H9 (cell line): ENCODE data around the gene COA7. TPM values are rescaled to one million over a fixed set of nuclear protein-coding genes. Genes with fewer than 3 reads are reported as not detected.

Experiments
- DNase-seq: peaks from one replicate; pipeline ENCODE4 v3.0.0-alpha.2; 2017
- H2AFZ ChIP-seq: one replicate; pipeline ENCODE4 v1.6.1; 2013; ENCODE audit warnings: mild to moderate bottlenecking, low read length, control low read depth, moderate library complexity
- H2AK5ac ChIP-seq: 2 replicates; pipeline ENCODE4 v1.6.1; 2013; ENCODE audit warnings: low read length, control low read depth, mixed read lengths; ENCODE audit not compliant: insufficient read length
- H2BK120ac ChIP-seq: one replicate; pipeline ENCODE4 v1.6.1; 2013; ENCODE audit warnings: low read depth, mild to moderate bottlenecking, low read length, control low read depth, inconsistent platforms; ENCODE audit not compliant: poor library complexity, severe bottlenecking
- H2BK12ac ChIP-seq: 2 replicates; pipeline ENCODE4 v1.6.1; 2013; ENCODE audit warnings: low read length, control low read depth, mixed read lengths, low read depth; ENCODE audit not compliant: insufficient read length
- H2BK15ac ChIP-seq: 2 replicates; pipeline ENCODE4 v1.6.1; 2013; ENCODE audit warnings: low read depth, low read length, control low read depth
- H2BK20ac ChIP-seq: one replicate; pipeline ENCODE4 v1.6.1; 2013; ENCODE audit warnings: low read depth, mild to moderate bottlenecking, low read length, control low read depth, inconsistent platforms; ENCODE audit not compliant: poor library complexity, severe bottlenecking
- H2BK5ac ChIP-seq: 2 replicates; pipeline ENCODE4 v1.6.1; 2013; ENCODE audit warnings: low read length, control low read depth, mixed read lengths; ENCODE audit not compliant: insufficient read length
- H3K14ac ChIP-seq: 2 replicates; pipeline ENCODE4 v1.6.1; 2013; ENCODE audit warnings: low read length, control low read depth; ENCODE audit not compliant: insufficient read depth
- H3K18ac ChIP-seq: 2 replicates; pipeline ENCODE4 v1.6.1; 2013; ENCODE audit warnings: low read depth, mild to moderate bottlenecking, mixed read lengths, low read length, control low read depth; ENCODE audit not compliant: insufficient read length
- H3K23ac ChIP-seq: 2 replicates; pipeline ENCODE4 v1.6.1; 2013; ENCODE audit warnings: low read length, control low read depth, mixed read lengths, low read depth; ENCODE audit not compliant: insufficient read length
- H3K23me2 ChIP-seq: 2 replicates; pipeline ENCODE4 v1.6.1; 2013; ENCODE audit warnings: low read depth, mild to moderate bottlenecking, mixed read lengths, low read length, control low read depth; ENCODE audit not compliant: insufficient read length, poor library complexity, severe bottlenecking
- H3K27ac ChIP-seq: 2 replicates; pipeline ENCODE4 v1.5.1; 2013; ENCODE audit warnings: low read length, control low read depth, mixed read lengths, low read depth; ENCODE audit not compliant: insufficient read length
- H3K27me3 ChIP-seq: 2 replicates; pipeline ENCODE4 v1.6.1; 2013; ENCODE audit warnings: low read length, control low read depth, inconsistent platforms; ENCODE audit not compliant: insufficient read depth
- H3K4ac ChIP-seq: 2 replicates; pipeline ENCODE4 v1.6.1; 2013; ENCODE audit warnings: low read depth, mild to moderate bottlenecking, control low read depth, inconsistent platforms, low read length, moderate library complexity
- H3K4me1 ChIP-seq: 2 replicates; pipeline ENCODE4 v1.6.1; 2013; ENCODE audit warnings: low read length, control low read depth, inconsistent platforms; ENCODE audit not compliant: insufficient read depth
- H3K4me2 ChIP-seq: 2 replicates; pipeline ENCODE4 v1.6.1; 2013; ENCODE audit warnings: low read length, control low read depth, mixed read lengths; ENCODE audit not compliant: insufficient read length, insufficient read depth
- H3K56ac ChIP-seq: 2 replicates; pipeline ENCODE4 v1.6.1; 2013; ENCODE audit warnings: low read depth, mild to moderate bottlenecking, mixed read lengths, low read length, control low read depth; ENCODE audit not compliant: insufficient read length
- H3K79me1 ChIP-seq: 2 replicates; pipeline ENCODE4 v1.6.1; 2013; ENCODE audit warnings: low read depth, mild to moderate bottlenecking, moderate library complexity, low read length, control low read depth, inconsistent platforms; ENCODE audit not compliant: insufficient read depth, poor library complexity, severe bottlenecking
- H3K79me2 ChIP-seq: 2 replicates; pipeline ENCODE4 v1.6.1; 2013; ENCODE audit warnings: low read length, control low read depth, inconsistent platforms; ENCODE audit not compliant: insufficient read depth
- H3K9ac ChIP-seq: 2 replicates; pipeline ENCODE4 v1.6.1; 2013; ENCODE audit warnings: low read length, control low read depth, mixed read lengths; ENCODE audit not compliant: insufficient read length; ENCODE audit errors: extremely low read depth
- H3K9me3 ChIP-seq: one replicate; pipeline ENCODE4 v1.6.1; 2013; ENCODE audit warnings: low read depth, low read length, inconsistent platforms; ENCODE audit not compliant: control insufficient read depth
- H3T11ph ChIP-seq: one replicate; pipeline ENCODE4 v1.6.1; 2013; ENCODE audit warnings: mild to moderate bottlenecking, low read length, control low read depth, inconsistent platforms
- H4K20me1 ChIP-seq: one replicate; pipeline ENCODE4 v1.6.1; 2013; ENCODE audit not compliant: control insufficient read depth, insufficient read length, insufficient read depth
- H4K5ac ChIP-seq: 2 replicates; pipeline ENCODE4 v1.6.1; 2013; ENCODE audit warnings: low read depth, mild to moderate bottlenecking, mixed read lengths, low read length, control low read depth; ENCODE audit not compliant: insufficient read length
- H4K8ac ChIP-seq: replicated peaks from 2 replicates; pipeline ENCODE4 v1.6.1; 2013; ENCODE audit warnings: low read length, control low read depth, mixed read lengths, low read depth; ENCODE audit not compliant: insufficient read length
- H4K91ac ChIP-seq: 2 replicates; pipeline ENCODE4 v1.6.1; 2013; ENCODE audit warnings: low read depth, mild to moderate bottlenecking, moderate library complexity, mixed read lengths, low read length, control low read depth; ENCODE audit not compliant: insufficient read length
- H3K27ac Mint-ChIP-seq, 3 experiments: 2 replicates in 2 of 3; 3 replicates in 1 of 3; pipeline ENCODE4 v1.8.0; 2020 to 2021; ENCODE audit warnings: mixed read lengths in 3 of 3, mild to moderate bottlenecking in 1 of 3, moderate library complexity in 1 of 3
- H3K27me3 Mint-ChIP-seq: 2 replicates; pipeline ENCODE4 v1.8.0; 2021; ENCODE audit warnings: low read depth, mild to moderate bottlenecking, moderate library complexity, mixed read lengths
- H3K36me3 Mint-ChIP-seq, 3 experiments: 2 replicates in 2 of 3; 3 replicates in 1 of 3; pipeline ENCODE4 v1.8.0; 2020 to 2021; ENCODE audit warnings: low read depth in 3 of 3, mixed read lengths in 3 of 3; ENCODE audit not compliant: insufficient read depth in 1 of 3
- H3K4me1 Mint-ChIP-seq, 2 experiments: 2 replicates each; pipeline ENCODE4 v1.8.0; 2020; ENCODE audit warnings: mixed read lengths in 2 of 2
- H3K4me3 Mint-ChIP-seq, 2 experiments: 2 replicates in 1 of 2; 3 replicates in 1 of 2; pipeline ENCODE4 v1.8.0; 2020 to 2021; ENCODE audit warnings: mild to moderate bottlenecking in 2 of 2, mixed read lengths in 2 of 2, moderate library complexity in 1 of 2
- H3K9me3 Mint-ChIP-seq, 2 experiments: 2 replicates in 1 of 2; 3 replicates in 1 of 2; pipeline ENCODE4 v1.8.0; 2020; ENCODE audit warnings: mild to moderate bottlenecking in 2 of 2, mixed read lengths in 2 of 2, moderate library complexity in 1 of 2
- WGBS: extraction: QIAGEN DNeasy Blood & Tissue Kit; methylation state at CpG from one replicate; pipeline ENCODE4 v1.1.7; 2013; ENCODE audit warnings: missing lambda C conversion rate, low lambda C conversion rate, mixed read lengths; ENCODE audit not compliant: insufficient read length; ENCODE audit errors: extremely low coverage; 5-methylcytosine and 5-hydroxymethylcytosine counted together
- total RNA-seq: library from RNA; stranded (reverse); gene quantifications from 2 replicates; pipeline ENCODE4 v1.2.1, GENCODE V29; 2021
- TF ChIP-seq, protein P1 (sequence below): fragments of 200-600 bp; sonication (generic); conservative IDR thresholded peaks from 3 replicates; pipeline ENCODE4 v1.8.0; 2021; ENCODE audit warnings: antibody characterized with exemption, mild to moderate bottlenecking

COA7 gene
- total RNA-seq, 1 experiment from 2014 or later, result 69.1 TPM

DNA sequence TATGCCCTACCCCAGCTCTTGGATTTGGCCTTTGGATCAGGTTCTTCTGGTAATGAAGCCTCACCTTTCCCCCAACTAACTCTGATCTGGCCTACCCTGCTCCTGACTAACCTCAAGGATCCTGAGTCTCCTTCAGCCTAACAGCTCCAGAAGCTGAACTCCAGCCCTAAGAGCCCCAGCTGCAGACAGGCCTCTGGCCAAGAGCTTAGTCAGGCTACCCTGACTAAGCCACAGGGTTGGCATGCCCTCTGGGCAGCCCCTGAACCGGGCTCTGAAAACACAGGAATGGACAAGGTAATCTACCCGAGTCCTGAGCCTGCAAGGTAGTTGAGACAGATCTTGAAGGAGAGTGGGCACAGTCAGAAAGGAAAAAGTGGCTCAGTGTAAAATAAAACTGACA is 29.4 kb downstream of the COA7 start:
- Mint-ChIP-seq H3K36me3 (peaks cover 0 to 1% (median 0%) of the 10 kb centered on the region in 3 experiments; a peak in 1 of 7 replicates), H3K27me3 (no peaks in the 10 kb centered on the region), H3K4me1 (peaks cover 21% of the 10 kb centered on the region in 2 experiments), H3K27ac (no peak overlapping the region; a peak in 1 of 7 replicates), H3K4me3 (no peak overlapping the region), H3K9me3 (no peaks in the 10 kb centered on the region)
- Histone ChIP-seq H3T11ph (no peak overlapping the region), H2BK120ac (no peak overlapping the region), H3K4me1 (no peaks in the 10 kb centered on the region; the same call in 1 of the 2 replicates), H3K9me3 (no peaks in the 10 kb centered on the region), H3K27me3 (no peaks in the 10 kb centered on the region), H3K79me1 (no peaks in the 10 kb centered on the region), H3K4me2 (no peak overlapping the region), H3K23ac (no peak overlapping the region), H3K9ac (no peak overlapping the region), H4K8ac (no peak overlapping the region), H3K56ac (no peak overlapping the region), H3K4ac (no peak overlapping the region), H2AK5ac (no peak overlapping the region), H2AFZ (no peak overlapping the region), H4K5ac (no peak overlapping the region), H4K91ac (no peak overlapping the region), H3K27ac (no peak overlapping the region), H3K23me2 (no peaks in the 10 kb centered on the region), H3K79me2 (no peaks in the 10 kb centered on the region), H3K18ac (no peak overlapping the region), H3K14ac (no peak overlapping the region), H2BK5ac (no peak overlapping the region), H2BK15ac (no peak overlapping the region), H2BK20ac (no peak overlapping the region), H2BK12ac (no peak overlapping the region), H4K20me1 (no peaks in the 10 kb centered on the region)
- no CpG with 5 or more reads among the region's 2 CpGs for WGBS
- TF ChIP-seq, protein P1, sequence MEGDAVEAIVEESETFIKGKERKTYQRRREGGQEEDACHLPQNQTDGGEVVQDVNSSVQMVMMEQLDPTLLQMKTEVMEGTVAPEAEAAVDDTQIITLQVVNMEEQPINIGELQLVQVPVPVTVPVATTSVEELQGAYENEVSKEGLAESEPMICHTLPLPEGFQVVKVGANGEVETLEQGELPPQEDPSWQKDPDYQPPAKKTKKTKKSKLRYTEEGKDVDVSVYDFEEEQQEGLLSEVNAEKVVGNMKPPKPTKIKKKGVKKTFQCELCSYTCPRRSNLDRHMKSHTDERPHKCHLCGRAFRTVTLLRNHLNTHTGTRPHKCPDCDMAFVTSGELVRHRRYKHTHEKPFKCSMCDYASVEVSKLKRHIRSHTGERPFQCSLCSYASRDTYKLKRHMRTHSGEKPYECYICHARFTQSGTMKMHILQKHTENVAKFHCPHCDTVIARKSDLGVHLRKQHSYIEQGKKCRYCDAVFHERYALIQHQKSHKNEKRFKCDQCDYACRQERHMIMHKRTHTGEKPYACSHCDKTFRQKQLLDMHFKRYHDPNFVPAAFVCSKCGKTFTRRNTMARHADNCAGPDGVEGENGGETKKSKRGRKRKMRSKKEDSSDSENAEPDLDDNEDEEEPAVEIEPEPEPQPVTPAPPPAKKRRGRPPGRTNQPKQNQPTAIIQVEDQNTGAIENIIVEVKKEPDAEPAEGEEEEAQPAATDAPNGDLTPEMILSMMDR, result no peak
- DNase-seq, result no peak
